ENCODE data around the gene DGUOK.

DNA sequence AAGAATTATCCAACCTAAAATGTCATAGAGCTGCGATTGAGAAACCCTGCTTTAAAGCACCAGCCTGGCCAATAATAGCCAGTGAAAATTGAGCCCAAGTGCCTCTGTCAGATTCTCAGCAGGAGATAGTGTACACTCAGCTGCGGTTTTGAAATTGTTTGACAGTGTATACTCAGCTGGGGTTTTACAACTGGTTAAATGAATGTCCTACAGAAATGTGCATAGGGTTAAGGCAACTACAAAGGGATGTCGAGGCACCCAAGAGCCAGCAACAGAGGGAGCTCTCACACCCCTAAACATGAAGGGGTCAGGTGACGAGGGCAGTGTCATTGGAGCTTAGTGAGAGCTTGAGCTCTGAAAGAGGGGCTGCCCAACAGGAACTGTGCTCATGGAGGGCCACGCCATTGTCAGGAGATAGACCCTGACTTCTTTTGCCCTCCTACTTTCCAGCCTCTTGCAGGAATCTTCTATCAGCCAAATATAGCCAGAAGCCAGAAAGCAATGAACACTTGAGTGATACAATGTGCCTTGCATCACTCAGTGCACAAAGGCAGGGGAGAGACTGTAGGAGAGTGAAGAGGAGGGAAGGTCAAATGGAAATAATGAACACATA is 18.7 kb upstream of the DGUOK start:
- no peak for TF ChIP-seq POLR2A (IDR thresholded peaks at IDR 0.05; ENCODE audit: low read depth, low read length)
- no peak for TF ChIP-seq TAF1 (IDR thresholded peaks at IDR 0.05; ENCODE audit: borderline replicate concordance, low read depth, low read length)
- TF ChIP-seq POLR2AphosphoS5 (IDR thresholded peaks at IDR 0.05; ENCODE audit: low read depth, low read length), result no peak

Measured in GM12892 (cell line).